ENCODE measurements around the gene BPHL. TPM values are rescaled to one million over a fixed set of nuclear protein-coding genes. Genes with fewer than 3 reads are reported as not detected.

Gene BPHL
- total and polyA plus RNA-seq, 2 of the 4 experiments (the other 2 are of a cell fraction) = 14.7 to 16.3 TPM

DNA sequence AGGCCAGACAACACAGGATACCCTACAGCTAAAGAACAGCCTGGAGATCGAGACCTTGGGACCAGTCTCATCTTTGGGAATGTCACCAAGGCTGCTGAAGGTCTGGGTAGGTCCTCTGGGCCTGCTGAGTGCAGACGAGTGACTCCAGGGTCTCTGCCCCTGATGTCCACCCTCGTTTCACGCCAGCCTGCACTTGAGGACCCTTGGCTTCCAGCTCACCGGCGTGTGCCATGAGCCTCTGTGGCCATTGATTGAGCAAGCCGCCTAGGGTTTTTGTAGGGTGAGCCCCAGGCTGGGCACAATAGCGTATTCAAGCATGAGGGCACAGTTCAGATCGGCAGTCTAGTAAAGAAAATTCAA is 4.3 kb downstream of the BPHL start:
- H2AK5ac ChIP-seq (ENCODE audit: low read depth, low read length) = no peak overlapping the region
- dilution Hi-C loops (cut with HindIII; ENCODE audit: low sequenced_read_pairs, unreplicated experiment) (no loop called here), intact Hi-C loops (cut with micrococcal nuclease) (no loop called here), in situ Hi-C loops (cut with MboI; ENCODE audit: low sequenced_read_pairs) (loop anchor here (25.0 kb wide), 1 partner anchor 864 kb away; no protein-coding TSS in a partner anchor)
- H3K18ac ChIP-seq (ENCODE audit: low read depth, low read length) = no peak overlapping the region
- H2BK5ac ChIP-seq (ENCODE audit: low read depth, low read length, poor library complexity, severe bottlenecking) = no peak overlapping the region
- H3K23ac ChIP-seq (ENCODE audit: low read depth, low read length) = no peak overlapping the region
- no peaks in the 10 kb centered on the region for H3K27me3 ChIP-seq (ENCODE audit: control insufficient read depth, insufficient read depth, low read length)
- H3K4me1 ChIP-seq (ENCODE audit: control insufficient read depth, insufficient read depth, low read length) = no peaks in the 10 kb centered on the region
- H4K5ac ChIP-seq (ENCODE audit: low read depth, low read length) = no peak overlapping the region
- H3K9ac ChIP-seq (ENCODE audit: low read depth, low read length) = no peak overlapping the region
- no peak overlapping the region for H2BK20ac ChIP-seq (ENCODE audit: low read depth, low read length)
- H2AFZ ChIP-seq (replicated peaks; ENCODE audit: low read length, poor library complexity) = no peak overlapping the region
- CTCF ChIA-PET = interaction anchor here (1.0 to 1.1 kb wide), 2 partner anchors 16 to 129 kb away, joined by 3 read pairs; no protein-coding TSS in a partner anchor
- H2AK9ac ChIP-seq (replicated peaks; ENCODE audit: low read depth, low read length, poor library complexity) = no peak overlapping the region
- no peak overlapping the region for H3K4ac ChIP-seq (ENCODE audit: low read depth, low read length)
- DNase-seq (no peak), ATAC-seq (ENCODE audit: low read depth) (no peak)
- H3K4me2 ChIP-seq (ENCODE audit: low read depth, low read length) = no peak overlapping the region
- H4K20me1 ChIP-seq (ENCODE audit: insufficient read depth, low read length) = no peaks in the 10 kb centered on the region
- H3K9me1 ChIP-seq (ENCODE audit: insufficient read depth, low read length) = no peaks in the 10 kb centered on the region; the same call in 1 of the 2 replicates
- TF ChIP-seq FOS (IDR thresholded peaks at IDR 0.05; ENCODE audit: low read depth, low read length) (no peak), USF2 (IDR thresholded peaks at IDR 0.05; ENCODE audit: low read depth, low read length) (no peak), RCOR1 (IDR thresholded peaks at IDR 0.05; ENCODE audit: insufficient replicate concordance, low read length) (no peak), MXI1 (IDR thresholded peaks at IDR 0.05; ENCODE audit: borderline replicate concordance, low read depth, low read length) (no peak), SMC3 (IDR thresholded peaks at IDR 0.05; ENCODE audit: low read depth, low read length) (no peak), MAFK (IDR thresholded peaks at IDR 0.05; ENCODE audit: low read depth, low read length) (no peak), CHD1 (IDR thresholded peaks at IDR 0.05; ENCODE audit: low read depth, low read length) (no peak), MAZ (IDR thresholded peaks at IDR 0.05; ENCODE audit: borderline replicate concordance, low read depth, low read length) (no peak), CTCF (conservative IDR thresholded peaks at IDR 0.05; ENCODE audit: low read depth, low read length) (no peak), BHLHE40 (IDR thresholded peaks at IDR 0.05; ENCODE audit: low read depth, low read length) (no peak)
- H3K56ac ChIP-seq (ENCODE audit: extremely low read depth, insufficient read depth, low read length) = no peak overlapping the region
- peaks cover 8 to 12% of the 10 kb centered on the region in 2 experiments for H3K79me1 ChIP-seq (ENCODE audit: low read depth in 1 of 2, low read length in 2 of 2)
- no peaks in the 10 kb centered on the region for H3K36me3 ChIP-seq (ENCODE audit: control insufficient read depth, insufficient read depth, low read length)
- no peak overlapping the region for H3K14ac ChIP-seq (replicated peaks; ENCODE audit: low read depth, low read length)
- H4K91ac ChIP-seq (ENCODE audit: insufficient read depth, low read depth, low read length) = no peak overlapping the region
- no peak overlapping the region for H3K4me3 ChIP-seq (ENCODE audit: insufficient read depth, low read depth, low read length)
- no peak overlapping the region for H2BK15ac ChIP-seq (ENCODE audit: low read depth, low read length)
- H3K27ac ChIP-seq (ENCODE audit: insufficient read depth, low read length) = no peak overlapping the region
- no TSS peak for BruUV-seq (replicated peaks)
- H2BK120ac ChIP-seq (ENCODE audit: low read depth, low read length) = no peak overlapping the region
- 98% methylated on average over 5 of the region's 9 CpGs; no CpG with 5 or more reads in 1 of the 2 experiments for WGBS, 2 experiments (ENCODE audit: extremely low coverage in 2 of 2, insufficient read length in 1 of 2)
- H4K8ac ChIP-seq (ENCODE audit: low read depth in 2 of 2, low read length in 2 of 2) = no peak overlapping the region
- H3K9me3 ChIP-seq (ENCODE audit: control insufficient read depth, insufficient read depth, low read length) = no peaks in the 10 kb centered on the region
- POLR2A ChIA-PET (ENCODE audit: unreplicated experiment) = no interaction called here

All from IMR-90 (cell line).